GM12873 (cell line): ENCODE results near the gene FBLN1.

Experiments
- TF ChIP-seq, protein P1 (sequence below): IDR thresholded peaks from 2 replicates; pipeline ENCODE4 v1.5.1; 2012; ENCODE audit warnings: low read depth, mild to moderate bottlenecking, moderate library complexity, low read length, control low read depth; ENCODE audit not compliant: insufficient read depth; ENCODE audit errors: missing control alignments

Gene FBLN1

DNA sequence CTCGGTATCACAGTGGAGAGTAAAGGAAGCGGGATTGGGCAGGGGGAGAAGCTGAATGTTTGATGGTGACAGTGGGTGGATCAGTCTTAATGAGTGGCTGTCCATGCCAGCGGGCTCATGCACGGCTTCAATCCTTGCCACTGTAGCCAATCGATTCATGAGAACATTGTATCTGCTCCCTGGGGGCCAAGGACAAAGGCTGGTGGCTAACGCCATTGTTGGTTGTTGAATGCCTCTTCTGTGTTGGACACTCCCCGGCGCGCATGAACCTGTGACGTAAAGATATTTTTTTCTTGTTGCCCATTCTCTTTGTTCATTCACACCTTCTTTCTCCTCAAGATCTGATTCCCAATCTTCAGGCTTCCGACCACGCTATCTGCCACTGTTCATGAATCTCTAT is 148.0 kb downstream of the FBLN1 start:
- TF ChIP-seq, protein P1, sequence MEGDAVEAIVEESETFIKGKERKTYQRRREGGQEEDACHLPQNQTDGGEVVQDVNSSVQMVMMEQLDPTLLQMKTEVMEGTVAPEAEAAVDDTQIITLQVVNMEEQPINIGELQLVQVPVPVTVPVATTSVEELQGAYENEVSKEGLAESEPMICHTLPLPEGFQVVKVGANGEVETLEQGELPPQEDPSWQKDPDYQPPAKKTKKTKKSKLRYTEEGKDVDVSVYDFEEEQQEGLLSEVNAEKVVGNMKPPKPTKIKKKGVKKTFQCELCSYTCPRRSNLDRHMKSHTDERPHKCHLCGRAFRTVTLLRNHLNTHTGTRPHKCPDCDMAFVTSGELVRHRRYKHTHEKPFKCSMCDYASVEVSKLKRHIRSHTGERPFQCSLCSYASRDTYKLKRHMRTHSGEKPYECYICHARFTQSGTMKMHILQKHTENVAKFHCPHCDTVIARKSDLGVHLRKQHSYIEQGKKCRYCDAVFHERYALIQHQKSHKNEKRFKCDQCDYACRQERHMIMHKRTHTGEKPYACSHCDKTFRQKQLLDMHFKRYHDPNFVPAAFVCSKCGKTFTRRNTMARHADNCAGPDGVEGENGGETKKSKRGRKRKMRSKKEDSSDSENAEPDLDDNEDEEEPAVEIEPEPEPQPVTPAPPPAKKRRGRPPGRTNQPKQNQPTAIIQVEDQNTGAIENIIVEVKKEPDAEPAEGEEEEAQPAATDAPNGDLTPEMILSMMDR = no peak
